Measurements from ENCODE around the gene LPCAT3.

The LPCAT3 gene

DNA sequence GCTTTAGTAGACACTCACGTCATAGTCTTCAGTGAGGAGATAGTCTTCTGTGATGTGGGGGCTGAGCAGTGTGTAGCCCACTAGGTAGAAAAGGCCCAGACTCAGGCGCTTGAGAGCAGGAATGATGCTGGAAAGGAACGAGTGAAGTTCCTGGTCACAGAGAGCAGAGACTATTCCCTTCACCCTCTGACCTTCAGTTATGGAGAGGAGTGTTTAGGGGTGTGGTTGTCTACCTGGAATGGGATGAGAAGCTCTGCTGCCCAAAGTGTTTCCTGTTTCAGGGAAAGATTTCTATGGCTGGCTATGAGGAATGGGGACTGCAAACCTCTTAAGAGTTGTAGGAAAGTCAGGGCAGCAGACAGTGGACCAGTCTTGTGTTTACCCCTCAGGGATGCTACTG, 38.8 kb downstream of the LPCAT3 start:
- no peaks in the 10 kb centered on the region for H3K9me3 Mint-ChIP-seq
- no peaks in the 10 kb centered on the region for H3K27me3 Mint-ChIP-seq (ENCODE audit: low read depth, poor library complexity)
- no peak overlapping the region for H3K4me3 Mint-ChIP-seq
- peaks cover 59% of the 10 kb centered on the region for H3K36me3 Mint-ChIP-seq (ENCODE audit: low read depth)
- no peaks in the 10 kb centered on the region for H3K4me1 Mint-ChIP-seq
- peak overlapping the region; percentile 83 for H3K27ac Mint-ChIP-seq
- TF ChIP-seq, protein P1, sequence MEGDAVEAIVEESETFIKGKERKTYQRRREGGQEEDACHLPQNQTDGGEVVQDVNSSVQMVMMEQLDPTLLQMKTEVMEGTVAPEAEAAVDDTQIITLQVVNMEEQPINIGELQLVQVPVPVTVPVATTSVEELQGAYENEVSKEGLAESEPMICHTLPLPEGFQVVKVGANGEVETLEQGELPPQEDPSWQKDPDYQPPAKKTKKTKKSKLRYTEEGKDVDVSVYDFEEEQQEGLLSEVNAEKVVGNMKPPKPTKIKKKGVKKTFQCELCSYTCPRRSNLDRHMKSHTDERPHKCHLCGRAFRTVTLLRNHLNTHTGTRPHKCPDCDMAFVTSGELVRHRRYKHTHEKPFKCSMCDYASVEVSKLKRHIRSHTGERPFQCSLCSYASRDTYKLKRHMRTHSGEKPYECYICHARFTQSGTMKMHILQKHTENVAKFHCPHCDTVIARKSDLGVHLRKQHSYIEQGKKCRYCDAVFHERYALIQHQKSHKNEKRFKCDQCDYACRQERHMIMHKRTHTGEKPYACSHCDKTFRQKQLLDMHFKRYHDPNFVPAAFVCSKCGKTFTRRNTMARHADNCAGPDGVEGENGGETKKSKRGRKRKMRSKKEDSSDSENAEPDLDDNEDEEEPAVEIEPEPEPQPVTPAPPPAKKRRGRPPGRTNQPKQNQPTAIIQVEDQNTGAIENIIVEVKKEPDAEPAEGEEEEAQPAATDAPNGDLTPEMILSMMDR (IDR thresholded peaks at IDR 0.05), result no peak
- DNase-seq, result no peak

DNA sequence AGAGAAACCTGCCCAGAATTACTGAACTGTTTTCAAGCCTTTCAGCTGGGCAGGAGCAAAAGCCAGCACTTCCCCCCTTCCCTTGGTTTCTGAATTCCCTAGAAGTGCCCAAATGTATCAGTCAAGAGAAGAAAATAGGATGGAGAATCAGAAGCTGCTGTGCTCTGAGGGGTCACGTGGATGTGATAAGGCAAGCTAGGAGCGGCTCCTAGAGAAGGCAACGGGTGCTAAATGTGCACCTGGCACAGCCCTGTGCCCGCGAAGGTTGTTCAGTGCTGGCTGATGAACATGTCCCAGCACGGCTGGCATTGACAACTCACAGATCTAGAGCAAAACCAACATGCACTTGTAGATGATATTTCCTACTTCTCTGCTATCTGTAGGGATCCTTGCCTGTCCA, 39.3 kb downstream of the LPCAT3 start:
- Mint-ChIP-seq H3K4me3 (no peak overlapping the region), H3K9me3 (no peaks in the 10 kb centered on the region), H3K27me3 (ENCODE audit: low read depth, poor library complexity) (no peaks in the 10 kb centered on the region), H3K36me3 (ENCODE audit: low read depth) (peaks cover 60% of the 10 kb centered on the region), H3K27ac (peak overlapping the region; percentile 83), H3K4me1 (no peaks in the 10 kb centered on the region)
- DNase-seq, result no peak
- TF ChIP-seq, protein P1 (IDR thresholded peaks at IDR 0.05), result no peak

DNA sequence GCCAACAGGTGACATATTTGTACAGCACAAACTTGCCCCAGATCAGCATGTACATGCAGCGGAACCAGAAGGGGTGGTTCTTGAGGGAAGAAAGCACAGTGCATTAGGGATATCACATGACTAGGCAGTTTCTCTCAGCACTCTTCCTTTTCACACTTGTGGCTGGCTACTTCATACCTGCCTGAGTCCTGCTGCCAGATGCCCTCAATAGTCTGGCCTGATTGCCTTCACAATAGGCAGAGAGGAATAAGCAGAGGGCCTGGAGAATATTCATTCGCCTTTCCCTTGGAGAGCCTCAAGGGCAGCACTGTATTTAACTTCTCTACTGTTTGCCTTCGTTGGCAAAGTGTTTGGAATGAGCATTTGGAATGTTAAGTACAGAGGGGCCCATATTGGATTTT, 39.7 kb downstream of the LPCAT3 start:
- H3K27me3 Mint-ChIP-seq (ENCODE audit: low read depth, poor library complexity), result no peaks in the 10 kb centered on the region
- no peak overlapping the region for H3K4me3 Mint-ChIP-seq
- peaks cover 61% of the 10 kb centered on the region for H3K36me3 Mint-ChIP-seq (ENCODE audit: low read depth)
- TF ChIP-seq, protein P1 (IDR thresholded peaks at IDR 0.05), result no peak
- peaks cover 1% of the 10 kb centered on the region for H3K4me1 Mint-ChIP-seq
- H3K27ac Mint-ChIP-seq, result peak overlapping the region; percentile 80
- DNase-seq, result no peak
- no peaks in the 10 kb centered on the region for H3K9me3 Mint-ChIP-seq

DNA sequence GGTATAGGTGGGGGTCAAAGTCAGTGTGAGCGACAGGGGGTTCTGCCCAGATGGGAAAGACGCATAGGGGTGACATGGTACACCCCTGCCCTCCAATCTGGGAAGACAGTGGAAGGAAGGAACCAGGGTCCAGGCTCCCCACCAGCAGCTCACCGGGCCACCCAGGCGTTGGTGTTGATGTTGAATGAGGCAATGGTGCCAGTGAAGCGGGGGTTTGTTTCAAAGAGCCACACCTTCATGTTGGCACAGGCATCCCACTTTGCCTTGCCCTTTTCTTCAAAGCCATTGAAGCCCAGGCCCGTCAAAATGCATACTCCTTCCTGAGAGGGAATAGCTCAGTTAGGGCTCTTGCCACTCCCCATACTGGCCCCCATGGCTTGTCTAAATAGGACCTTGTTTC, 40.1 kb downstream of the LPCAT3 start:
- TF ChIP-seq, protein P1 (IDR thresholded peaks at IDR 0.05), result no peak
- Mint-ChIP-seq H3K27me3 (ENCODE audit: low read depth, poor library complexity) (peaks cover 4% of the 10 kb centered on the region), H3K4me3 (no peak overlapping the region), H3K9me3 (no peaks in the 10 kb centered on the region), H3K36me3 (ENCODE audit: low read depth) (peaks cover 57% of the 10 kb centered on the region), H3K4me1 (peaks cover 6% of the 10 kb centered on the region), H3K27ac (peak overlapping the region; percentile 80)
- no peak for DNase-seq

DNA sequence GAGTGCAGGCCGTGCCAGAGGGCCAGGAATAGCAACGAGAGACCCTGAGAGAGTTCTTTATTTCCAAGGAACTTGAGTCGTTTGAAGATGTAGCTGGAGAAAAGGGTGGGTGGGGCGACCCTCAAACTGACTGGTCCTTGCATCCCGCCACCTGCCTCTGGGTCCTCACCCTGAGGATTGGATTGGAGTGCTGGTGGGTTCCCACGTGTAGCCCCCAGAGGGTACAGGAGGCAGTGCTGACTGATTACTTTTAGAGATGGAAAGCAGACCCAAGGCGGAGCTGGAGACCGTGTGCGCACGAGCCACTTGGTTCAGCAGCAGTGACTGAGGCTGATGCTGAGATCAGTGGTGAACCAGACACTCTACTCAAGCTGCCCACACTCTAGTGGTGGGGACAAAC, 40.6 kb downstream of the LPCAT3 start:
- peaks cover 55% of the 10 kb centered on the region for H3K36me3 Mint-ChIP-seq (ENCODE audit: low read depth)
- TF ChIP-seq, protein P1 (IDR thresholded peaks at IDR 0.05), result no peak
- H3K27me3 Mint-ChIP-seq (ENCODE audit: low read depth, poor library complexity), result peaks cover 4% of the 10 kb centered on the region
- H3K4me1 Mint-ChIP-seq, result peaks cover 11% of the 10 kb centered on the region
- no peaks in the 10 kb centered on the region for H3K9me3 Mint-ChIP-seq
- DNase-seq, result no peak
- peak overlapping the region; percentile 93 for H3K27ac Mint-ChIP-seq
- no peak overlapping the region for H3K4me3 Mint-ChIP-seq

DNA sequence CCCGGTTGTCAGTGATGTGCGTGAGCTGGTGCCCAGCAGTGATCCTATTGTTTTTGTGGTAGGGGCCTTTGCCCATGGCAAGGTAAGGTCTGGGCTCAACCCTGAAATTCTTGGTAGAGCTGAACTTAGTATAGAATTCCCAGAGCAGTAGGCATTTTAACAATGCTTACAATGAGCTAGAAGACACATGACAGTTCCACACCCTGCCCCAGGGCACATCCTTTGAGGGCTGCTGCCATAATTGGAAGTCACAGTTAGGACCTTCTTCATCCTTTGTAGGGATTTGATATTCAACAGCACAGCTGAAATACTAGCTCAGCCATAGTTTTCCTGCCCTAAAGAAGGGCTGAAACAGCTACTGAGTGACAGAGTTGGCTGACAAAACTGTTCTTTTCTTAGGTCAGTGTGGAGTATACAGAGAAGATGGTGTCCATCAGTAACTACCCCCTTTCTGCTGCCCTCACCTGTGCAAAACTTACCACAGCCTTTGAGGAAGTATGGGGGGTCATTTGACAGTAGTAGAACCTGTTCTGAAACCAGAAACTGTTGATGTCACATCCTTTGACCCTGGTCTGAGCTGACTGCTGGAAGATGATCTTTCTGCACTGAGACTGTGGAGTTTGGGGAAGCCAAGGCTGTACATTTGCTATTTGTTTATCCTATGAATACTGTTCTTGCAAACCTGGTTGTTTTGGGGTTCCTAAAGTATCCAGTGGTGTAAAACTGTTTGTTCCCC, 42.8 kb downstream of the LPCAT3 start:
- Mint-ChIP-seq H3K36me3 (ENCODE audit: low read depth) (peaks cover 41% of the 10 kb centered on the region), H3K27me3 (ENCODE audit: low read depth, poor library complexity) (peaks cover 4% of the 10 kb centered on the region), H3K4me1 (peaks cover 30% of the 10 kb centered on the region), H3K4me3 (no peak overlapping the region), H3K27ac (peak overlapping the region; percentile 77), H3K9me3 (no peaks in the 10 kb centered on the region)
- DNase-seq, result no peak
- TF ChIP-seq, protein P1 (IDR thresholded peaks at IDR 0.05), result no peak
